Osteoblast (primary cell): ENCODE data around the gene DPH2. TPM values are rescaled to one million over a fixed set of nuclear protein-coding genes. Genes with fewer than 3 reads are reported as not detected.

Source experiments
- DNase-seq: peaks from one replicate; pipeline ENCODE4 v3.0.0; 2011; ENCODE audit warnings: low spot score, mixed read lengths; ENCODE audit not compliant: insufficient read length; ENCODE audit errors: missing footprints
- H2AFZ ChIP-seq: 2 replicates; pipeline ENCODE4 v1.6.0; 2011; ENCODE audit warnings: mild to moderate bottlenecking, low read length
- H3K27ac ChIP-seq: 2 replicates; pipeline ENCODE4 v1.5.1; 2011; ENCODE audit warnings: mild to moderate bottlenecking, low read depth, low read length, moderate library complexity
- H3K27me3 ChIP-seq: 2 replicates; pipeline ENCODE4 v1.6.0; 2012; ENCODE audit warnings: mild to moderate bottlenecking, control low read depth, inconsistent platforms, low read length, moderate library complexity; ENCODE audit not compliant: insufficient read depth
- H3K36me3 ChIP-seq: 2 replicates; pipeline ENCODE4 v1.5.1; 2011; ENCODE audit warnings: mild to moderate bottlenecking, low read length, control low read depth, moderate library complexity; ENCODE audit not compliant: insufficient read depth
- H3K4me1 ChIP-seq: 2 replicates; pipeline ENCODE4 v1.5.1; 2011; ENCODE audit warnings: mild to moderate bottlenecking, low read length, control low read depth, moderate library complexity; ENCODE audit not compliant: insufficient read depth
- H3K4me2 ChIP-seq: 2 replicates; pipeline ENCODE4 v1.6.0; 2011; ENCODE audit warnings: mild to moderate bottlenecking, low read length; ENCODE audit not compliant: insufficient read depth
- H3K4me3 ChIP-seq: fragments of 200-600 bp; sonication (generic); 3 replicates; pipeline ENCODE4 v1.5.1; 2012; ENCODE audit warnings: mild to moderate bottlenecking, low read length, inconsistent platforms; ENCODE audit not compliant: insufficient read depth
- H3K79me2 ChIP-seq: 2 replicates; pipeline ENCODE4 v1.6.0; 2012; ENCODE audit warnings: mild to moderate bottlenecking, low read length, control low read depth, inconsistent platforms; ENCODE audit not compliant: insufficient read depth
- H3K9me3 ChIP-seq: 2 replicates; pipeline ENCODE4 v1.5.1; 2011; ENCODE audit warnings: low read depth, low read length, control low read depth
- H4K20me1 ChIP-seq: 2 replicates; pipeline ENCODE4 v1.6.0; 2012; ENCODE audit warnings: mild to moderate bottlenecking, low read length, control low read depth; ENCODE audit not compliant: insufficient read depth
- CTCF ChIP-seq: IDR thresholded peaks from 2 replicates; pipeline ENCODE4 v1.5.1; 2011; ENCODE audit warnings: mild to moderate bottlenecking, low read depth, low read length, moderate library complexity; ENCODE audit errors: extremely low read depth
- total RNA-seq: library from RNA; depleted of rRNA; stranded (reverse); fragments of >200 nt; gene quantifications from 2 replicates; pipeline ENCODE4 v1.2.3, GENCODE V29; 2012

DPH2 gene
- total RNA-seq, 1 donor: 15.6 TPM

GRCh38 chr1:43980255-43981134, 10.7 kb downstream of the DPH2 start:
- peak overlapping the region; percentile 54 for H3K27ac ChIP-seq
- peak overlapping the region; percentile 73 for H3K4me3 ChIP-seq
- H3K4me2 ChIP-seq: peak overlapping the region; percentile 88
- peaks cover 40% of the 10 kb centered on the region for H3K36me3 ChIP-seq
- peak; percentile 95 for DNase-seq
- no peak for TF ChIP-seq CTCF
- no peaks in the 10 kb centered on the region for H3K9me3 ChIP-seq
- H2AFZ ChIP-seq: no peak overlapping the region
- H3K27me3 ChIP-seq: no peaks in the 10 kb centered on the region
- peaks cover 74% of the 10 kb centered on the region for H3K79me2 ChIP-seq
- H3K4me1 ChIP-seq: peaks cover 38% of the 10 kb centered on the region
- H4K20me1 ChIP-seq: peaks cover 61% of the 10 kb centered on the region

- H3K27ac ChIP-seq: no peak overlapping the region
- no peaks in the 10 kb centered on the region for H3K27me3 ChIP-seq
- peaks cover 32% of the 10 kb centered on the region for H3K4me1 ChIP-seq
- H3K36me3 ChIP-seq: peaks cover 45% of the 10 kb centered on the region
- H4K20me1 ChIP-seq: peaks cover 55% of the 10 kb centered on the region
- peak overlapping the region; percentile 88 for H3K4me2 ChIP-seq
- no peak overlapping the region for H2AFZ ChIP-seq
- no peak for TF ChIP-seq CTCF
- DNase-seq: peak; percentile 69
- no peak overlapping the region for H3K4me3 ChIP-seq
- no peaks in the 10 kb centered on the region for H3K9me3 ChIP-seq
- peaks cover 68% of the 10 kb centered on the region for H3K79me2 ChIP-seq
These were observed 11.3 kb downstream of the DPH2 start for GRCh38 chr1:43981135-43981491.

- H3K4me1 ChIP-seq: peaks cover 32% of the 10 kb centered on the region
- H2AFZ ChIP-seq: no peak overlapping the region
- H3K9me3 ChIP-seq: no peaks in the 10 kb centered on the region
- DNase-seq: peak; percentile 62
- H3K36me3 ChIP-seq: peaks cover 45% of the 10 kb centered on the region
- no peak overlapping the region for H3K4me3 ChIP-seq
- no peak overlapping the region for H3K4me2 ChIP-seq
- no peaks in the 10 kb centered on the region for H3K27me3 ChIP-seq
- H3K79me2 ChIP-seq: peaks cover 63% of the 10 kb centered on the region
- peaks cover 50% of the 10 kb centered on the region for H4K20me1 ChIP-seq
- TF ChIP-seq CTCF: no peak
- no peak overlapping the region for H3K27ac ChIP-seq
These were observed 11.8 kb downstream of the DPH2 start for GRCh38 chr1:43981636-43982035.

GRCh38 chr1:43982241-43982640, 12.4 kb downstream of the DPH2 start:
- peaks cover 39% of the 10 kb centered on the region for H3K36me3 ChIP-seq
- H3K4me2 ChIP-seq: no peak overlapping the region
- H3K27me3 ChIP-seq: no peaks in the 10 kb centered on the region
- H3K27ac ChIP-seq: no peak overlapping the region
- peaks cover 57% of the 10 kb centered on the region for H3K79me2 ChIP-seq
- no peak overlapping the region for H3K4me3 ChIP-seq
- H4K20me1 ChIP-seq: peaks cover 46% of the 10 kb centered on the region
- no peaks in the 10 kb centered on the region for H3K9me3 ChIP-seq
- TF ChIP-seq CTCF: no peak
- DNase-seq: no peak
- H2AFZ ChIP-seq: no peak overlapping the region
- peaks cover 30% of the 10 kb centered on the region for H3K4me1 ChIP-seq
